Suppressor macrophage treated with lipopolysaccharide for 4 hours (primary cell): ENCODE results near the gene SLC23A2.

Experiments
- DNase-seq: peaks from one replicate; pipeline ENCODE4 v3.0.0-alpha.2; 2020

The SLC23A2 gene

GRCh38 chr20:4811661-4812181, 189.6 kb downstream of the SLC23A2 start:
- peak; percentile 57 for DNase-seq

- DNase-seq = no peak
These were observed 190.1 kb downstream of the SLC23A2 start for GRCh38 chr20:4811257-4811656.

GRCh38 chr20:4810426-4811019, 190.8 kb downstream of the SLC23A2 start:
- peak; percentile 50 for DNase-seq

- no peak for DNase-seq
These were observed 191.6 kb downstream of the SLC23A2 start for GRCh38 chr20:4809707-4810106.

- no peak for DNase-seq
These were observed 192.4 kb downstream of the SLC23A2 start for GRCh38 chr20:4808872-4809271.

- DNase-seq = no peak
These were observed 195.5 kb downstream of the SLC23A2 start for GRCh38 chr20:4805663-4806449.

- peak; percentile 67 for DNase-seq
These were observed 198.8 kb downstream of the SLC23A2 start for GRCh38 chr20:4802527-4802926.
